IgD-negative memory B cell (primary cell): ENCODE data around the gene GSE1. TPM values are rescaled to one million over a fixed set of nuclear protein-coding genes. Genes with fewer than 3 reads are reported as not detected.

ENCODE experiments used
- H3K27ac Mint-ChIP-seq, 3 donors: one replicate each; pipeline ENCODE4 v1.8.0; 2020 to 2022; ENCODE audit warnings: mild to moderate bottlenecking in 3 of 3, mixed read lengths in 3 of 3, moderate library complexity in 1 of 3
- H3K27me3 Mint-ChIP-seq: one replicate; pipeline ENCODE4 v1.8.0; 2021; ENCODE audit warnings: mixed read lengths
- H3K36me3 Mint-ChIP-seq: one replicate; pipeline ENCODE4 v1.8.0; 2020; ENCODE audit warnings: mild to moderate bottlenecking, mixed read lengths
- H3K4me1 Mint-ChIP-seq, 3 donors: one replicate each; pipeline ENCODE4 v1.8.0; 2020 to 2022; ENCODE audit warnings: mixed read lengths in 3 of 3, mild to moderate bottlenecking in 1 of 3
- H3K4me3 Mint-ChIP-seq, 4 donors: one replicate each; pipeline ENCODE4 v1.8.0; 2020 to 2022; ENCODE audit warnings: mild to moderate bottlenecking in 4 of 4, mixed read lengths in 4 of 4, moderate library complexity in 3 of 4
- H3K9me3 Mint-ChIP-seq, 3 donors: one replicate each; pipeline ENCODE4 v1.8.0; 2020 to 2021; ENCODE audit warnings: mixed read lengths in 3 of 3, mild to moderate bottlenecking in 1 of 3
- polyA plus RNA-seq: library from polyadenylated mRNA; unstranded; fragments of 300-500 nt; fragmentation: Illumina TruSeq; gene quantifications from one replicate; pipeline ENCODE4 v1.2.3, GENCODE V29; 2021

GSE1 gene
- polyA plus RNA-seq, 1 donor from 2014 or later: 7.3 TPM

DNA sequence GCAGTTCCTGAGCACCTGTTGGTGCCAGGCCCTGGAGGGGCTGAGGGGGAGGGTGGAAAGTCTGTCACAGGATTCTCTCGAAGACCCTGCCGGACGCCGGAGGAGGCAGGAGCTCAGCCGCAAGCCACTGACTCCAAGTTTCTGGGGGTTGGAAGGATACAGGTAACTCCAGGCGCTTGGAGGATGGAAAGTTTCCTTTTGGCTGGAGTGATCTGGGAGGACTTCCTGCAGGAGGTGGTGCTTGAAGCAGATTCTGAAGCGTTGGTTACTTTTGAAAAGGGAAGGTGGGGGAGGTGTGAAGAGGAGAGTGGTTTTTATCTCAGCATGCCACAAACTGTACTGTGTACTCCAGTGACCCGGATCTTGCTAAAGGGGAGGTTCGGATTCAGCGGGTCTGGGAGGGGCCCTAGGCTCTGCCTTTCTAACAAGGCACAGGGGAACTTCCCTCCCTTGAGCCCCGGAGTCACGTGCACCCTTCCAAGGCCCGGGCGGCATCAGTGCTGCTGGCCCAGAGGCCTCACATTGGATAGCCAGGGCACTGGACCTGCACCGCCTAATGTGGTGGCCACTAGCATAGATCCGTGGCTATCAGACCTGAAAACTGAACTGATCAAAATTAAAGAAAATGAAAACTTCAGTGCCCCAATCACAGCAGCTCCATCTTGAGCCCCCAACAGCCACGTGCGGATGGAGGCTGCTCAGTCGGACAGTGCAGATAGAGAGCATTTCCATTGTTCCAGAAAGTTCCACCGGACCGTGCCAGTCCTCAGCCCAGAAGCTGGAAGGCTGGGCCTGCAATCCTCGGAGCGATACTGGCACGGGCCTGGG lies 42.2 kb upstream of the GSE1 start:
- Mint-ChIP-seq H3K4me3 (peak overlapping the region; percentile 70 to 89 (median 81)), H3K4me1 (peaks cover 40 to 50% (median 41%) of the 10 kb centered on the region in 3 donors), H3K27me3 (peaks cover 2% of the 10 kb centered on the region), H3K9me3 (no peaks in the 10 kb centered on the region), H3K36me3 (peaks cover 2% of the 10 kb centered on the region), H3K27ac (peak overlapping the region; percentile 89 to 96 (median 90))

DNA sequence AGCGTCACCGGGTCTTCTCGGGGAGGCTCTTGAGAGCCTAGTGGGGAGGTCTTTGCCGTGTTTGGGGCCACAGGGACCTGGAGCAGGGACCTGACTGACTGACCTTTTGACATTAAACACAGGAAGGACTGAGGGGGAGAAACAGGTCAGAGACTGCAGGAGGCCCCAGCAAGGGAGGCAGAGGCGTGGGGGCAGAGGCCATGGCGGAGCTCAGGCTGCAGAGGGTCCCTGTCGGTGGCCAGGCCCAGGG lies 41.6 kb upstream of the GSE1 start:
- peaks cover 2% of the 10 kb centered on the region for H3K36me3 Mint-ChIP-seq
- H3K27ac Mint-ChIP-seq: peak overlapping the region; percentile 86 to 96 (median 90)
- peaks cover 44 to 47% (median 45%) of the 10 kb centered on the region in 3 donors for H3K4me1 Mint-ChIP-seq
- H3K9me3 Mint-ChIP-seq: no peaks in the 10 kb centered on the region
- peak overlapping the region; percentile 70 to 89 (median 81) for H3K4me3 Mint-ChIP-seq
- peaks cover 2% of the 10 kb centered on the region for H3K27me3 Mint-ChIP-seq

GRCh38 chr16:85571813-85572619 lies 41.1 kb upstream of the GSE1 start:
- H3K27me3 Mint-ChIP-seq: peaks cover 2% of the 10 kb centered on the region
- peaks cover 2% of the 10 kb centered on the region for H3K36me3 Mint-ChIP-seq
- peaks cover 44 to 45% (median 44%) of the 10 kb centered on the region in 3 donors for H3K4me1 Mint-ChIP-seq
- H3K9me3 Mint-ChIP-seq: no peaks in the 10 kb centered on the region
- H3K4me3 Mint-ChIP-seq: peak overlapping the region; percentile 70 to 89 (median 81)
- H3K27ac Mint-ChIP-seq: peak overlapping the region; percentile 86 to 96 (median 90)

DNA sequence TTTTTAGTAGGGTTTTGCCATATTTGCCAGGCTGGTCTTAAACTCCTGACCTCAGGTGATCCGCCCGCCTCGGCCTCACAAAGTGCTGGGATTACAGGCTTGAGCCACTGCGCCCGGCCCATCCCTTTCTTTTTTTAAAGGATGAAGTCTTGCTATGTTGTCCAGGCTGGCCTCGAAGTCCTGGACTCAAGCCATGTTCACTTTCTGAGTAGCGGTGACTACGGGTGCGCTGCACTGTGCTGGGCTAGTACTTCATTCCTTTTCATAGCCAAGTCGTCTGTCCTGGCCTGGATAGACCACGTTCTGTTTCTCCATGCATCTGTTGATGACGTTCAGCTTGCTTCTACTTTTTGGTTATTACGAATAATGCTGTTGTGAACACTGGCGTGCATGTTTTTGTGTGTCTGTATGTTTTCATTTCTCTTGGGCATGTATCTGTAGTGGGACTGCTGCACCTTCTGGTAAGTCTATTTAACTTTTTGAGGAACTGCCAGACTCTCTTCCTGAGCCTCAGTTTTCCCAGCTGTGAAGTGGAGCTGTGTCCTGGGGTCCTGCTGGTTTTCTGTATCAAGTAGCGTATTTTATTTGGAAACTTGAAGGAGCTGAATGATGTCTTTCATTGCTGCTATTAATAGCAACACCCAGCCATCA lies 40.0 kb upstream of the GSE1 start:
- Mint-ChIP-seq H3K27me3 (peaks cover 2% of the 10 kb centered on the region), H3K9me3 (no peaks in the 10 kb centered on the region), H3K4me1 (peaks cover 41 to 45% (median 43%) of the 10 kb centered on the region in 3 donors), H3K36me3 (peaks cover 2% of the 10 kb centered on the region), H3K4me3 (no peak overlapping the region), H3K27ac (no peak overlapping the region)

GRCh38 chr16:85573696-85574641 lies 39.2 kb upstream of the GSE1 start:
- H3K4me3 Mint-ChIP-seq: no peak overlapping the region
- H3K27me3 Mint-ChIP-seq: peaks cover 2% of the 10 kb centered on the region
- no peaks in the 10 kb centered on the region for H3K9me3 Mint-ChIP-seq
- peaks cover 40 to 47% (median 46%) of the 10 kb centered on the region in 3 donors for H3K4me1 Mint-ChIP-seq
- peak overlapping the region in 1 of 3 donors; percentile 50 for H3K27ac Mint-ChIP-seq
- H3K36me3 Mint-ChIP-seq: peaks cover 2% of the 10 kb centered on the region

- H3K36me3 Mint-ChIP-seq: peaks cover 2% of the 10 kb centered on the region
- peak overlapping the region in 1 of 4 donors; percentile 49 for H3K4me3 Mint-ChIP-seq
- peaks cover 34 to 41% (median 39%) of the 10 kb centered on the region in 3 donors for H3K4me1 Mint-ChIP-seq
- H3K27me3 Mint-ChIP-seq: peaks cover 2% of the 10 kb centered on the region
- peak overlapping the region in 2 of 3 donors; percentile 45 to 50 for H3K27ac Mint-ChIP-seq
- no peaks in the 10 kb centered on the region for H3K9me3 Mint-ChIP-seq
These were observed 38.2 kb upstream of the GSE1 start for GRCh38 chr16:85574672-85575475.

- Mint-ChIP-seq H3K4me1 (peaks cover 24 to 31% (median 29%) of the 10 kb centered on the region in 3 donors), H3K36me3 (peaks cover 2% of the 10 kb centered on the region), H3K9me3 (no peaks in the 10 kb centered on the region), H3K27me3 (no peaks in the 10 kb centered on the region), H3K27ac (peak overlapping the region in 1 of 3 donors; percentile 45), H3K4me3 (no peak overlapping the region)
These were observed 37.2 kb upstream of the GSE1 start for GRCh38 chr16:85575920-85576319.

DNA sequence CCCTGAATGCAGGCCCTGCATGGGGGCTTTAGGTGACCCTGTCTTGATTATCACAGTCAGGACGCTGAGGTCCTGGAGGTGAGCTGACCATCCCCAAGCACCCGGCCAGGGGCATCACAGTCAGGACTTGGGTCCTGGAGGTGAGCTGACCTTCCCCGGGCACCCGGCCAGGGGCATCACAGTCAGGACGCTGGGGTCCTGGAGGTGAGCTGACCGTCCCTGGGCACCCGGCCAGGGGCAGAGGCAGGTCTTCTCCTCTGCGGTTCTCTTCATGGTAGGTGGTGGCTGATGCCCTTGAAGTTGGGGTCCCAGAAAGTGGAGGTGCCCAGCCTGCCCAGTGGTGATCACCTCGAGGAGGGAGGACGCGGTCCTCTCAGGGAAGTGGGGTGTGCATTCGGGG lies 36.2 kb upstream of the GSE1 start:
- Mint-ChIP-seq H3K36me3 (no peaks in the 10 kb centered on the region), H3K4me3 (no peak overlapping the region), H3K4me1 (peaks cover 14 to 23% (median 19%) of the 10 kb centered on the region in 3 donors), H3K27ac (no peak overlapping the region), H3K27me3 (no peaks in the 10 kb centered on the region), H3K9me3 (no peaks in the 10 kb centered on the region)

- Mint-ChIP-seq H3K27me3 (no peaks in the 10 kb centered on the region), H3K27ac (no peak overlapping the region), H3K4me1 (peaks cover 14 to 23% (median 15%) of the 10 kb centered on the region in 3 donors), H3K36me3 (no peaks in the 10 kb centered on the region), H3K4me3 (no peak overlapping the region), H3K9me3 (no peaks in the 10 kb centered on the region)
These were observed 35.1 kb upstream of the GSE1 start for GRCh38 chr16:85577899-85578598.

DNA sequence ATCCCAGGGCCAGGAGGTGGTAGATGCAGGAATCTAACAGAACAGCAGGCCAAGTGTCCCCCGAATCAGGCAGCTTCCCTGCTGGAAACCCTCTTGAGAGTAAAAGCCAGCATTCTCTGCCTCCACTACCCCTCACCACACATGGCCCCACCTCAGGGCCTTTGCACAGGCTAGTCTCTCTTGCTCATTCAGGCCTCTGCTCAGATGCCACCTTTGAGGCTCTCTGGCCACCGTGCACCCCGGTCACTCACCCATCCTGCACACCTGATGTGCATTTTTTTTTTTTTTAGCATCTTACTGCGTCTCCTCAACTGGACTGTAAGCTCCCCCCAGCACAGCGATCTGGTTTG lies 34.5 kb upstream of the GSE1 start:
- Mint-ChIP-seq H3K27me3 (no peaks in the 10 kb centered on the region), H3K4me3 (no peak overlapping the region), H3K27ac (no peak overlapping the region), H3K36me3 (no peaks in the 10 kb centered on the region), H3K4me1 (peaks cover 10 to 20% (median 14%) of the 10 kb centered on the region in 3 donors), H3K9me3 (no peaks in the 10 kb centered on the region)

DNA sequence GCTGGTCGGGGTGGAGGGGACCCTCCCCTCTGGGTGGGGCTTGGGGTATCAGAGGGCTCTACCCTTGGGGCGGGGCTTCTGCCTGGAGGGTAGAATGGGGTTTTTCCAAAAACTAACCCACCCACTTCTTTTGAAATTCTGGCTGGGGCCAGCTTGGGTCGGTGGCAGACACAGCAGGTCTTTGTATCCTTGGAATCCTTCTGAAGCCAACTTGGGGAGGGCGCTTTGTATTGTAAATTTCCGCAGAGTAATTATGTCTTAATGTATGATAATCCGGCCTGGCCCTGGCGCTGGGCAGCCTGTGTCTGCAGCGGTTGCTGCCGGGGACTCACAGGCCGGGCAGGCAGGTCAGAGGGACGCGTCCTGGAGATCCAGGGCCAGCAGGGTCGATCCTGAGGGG lies 33.9 kb upstream of the GSE1 start:
- no peaks in the 10 kb centered on the region for H3K27me3 Mint-ChIP-seq
- H3K27ac Mint-ChIP-seq: peak overlapping the region in 1 of 3 donors; percentile 64
- H3K36me3 Mint-ChIP-seq: no peaks in the 10 kb centered on the region
- H3K4me3 Mint-ChIP-seq: no peak overlapping the region
- H3K4me1 Mint-ChIP-seq: peaks cover 9 to 20% (median 14%) of the 10 kb centered on the region in 3 donors
- H3K9me3 Mint-ChIP-seq: no peaks in the 10 kb centered on the region

- no peaks in the 10 kb centered on the region for H3K27me3 Mint-ChIP-seq
- H3K27ac Mint-ChIP-seq: peak overlapping the region in 1 of 3 donors; percentile 64
- H3K4me1 Mint-ChIP-seq: peaks cover 9 to 20% (median 14%) of the 10 kb centered on the region in 3 donors
- H3K9me3 Mint-ChIP-seq: no peaks in the 10 kb centered on the region
- no peaks in the 10 kb centered on the region for H3K36me3 Mint-ChIP-seq
- H3K4me3 Mint-ChIP-seq: peak overlapping the region in 1 of 4 donors; percentile 41
These were observed 33.1 kb upstream of the GSE1 start for GRCh38 chr16:85579923-85580580.

DNA sequence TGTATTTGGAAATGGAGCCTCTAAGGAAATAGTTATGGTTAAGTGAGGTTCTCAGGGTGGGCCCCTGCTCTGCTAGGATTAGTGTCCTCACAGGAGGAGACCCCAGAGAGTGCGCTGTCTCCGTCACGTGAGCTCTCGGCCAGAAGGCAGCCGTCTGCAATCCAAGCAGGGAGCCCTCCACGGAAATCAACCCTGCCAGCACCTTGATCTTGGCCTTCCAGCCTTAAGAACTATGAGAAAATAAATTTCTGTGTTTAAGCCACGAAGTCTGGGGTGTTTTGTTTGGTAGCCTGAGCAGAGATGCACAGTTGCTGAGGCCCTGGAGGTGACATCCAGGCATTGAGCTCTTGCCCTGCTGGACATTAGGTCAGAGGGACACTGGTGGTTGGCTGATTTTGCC lies 32.4 kb upstream of the GSE1 start:
- Mint-ChIP-seq H3K9me3 (no peaks in the 10 kb centered on the region), H3K4me1 (peaks cover 9 to 20% (median 10%) of the 10 kb centered on the region in 3 donors), H3K4me3 (no peak overlapping the region), H3K27me3 (no peaks in the 10 kb centered on the region), H3K36me3 (no peaks in the 10 kb centered on the region), H3K27ac (peak overlapping the region in 1 of 3 donors; percentile 64)
